AG10803 (cell line): Measurements from ENCODE around the gene C9orf152.

Experiments
- DNase-seq: peaks from one replicate; pipeline ENCODE4 v3.0.0; 2010; ENCODE audit warnings: low read depth
- H3K4me3 ChIP-seq: 2 replicates; pipeline ENCODE4 v1.5.1; 2011; ENCODE audit warnings: mild to moderate bottlenecking, low read length, control low read depth
- CTCF ChIP-seq: conservative IDR thresholded peaks from 2 replicates; pipeline ENCODE4 v1.5.1; 2011; ENCODE audit warnings: mild to moderate bottlenecking, low read length, control low read depth, inconsistent platforms

The C9orf152 gene

GRCh38 chr9:110188991-110189390 is 19.0 kb downstream of the C9orf152 start:
- no peak for TF ChIP-seq CTCF
- H3K4me3 ChIP-seq = no peak overlapping the region
- peak; percentile 60 for DNase-seq

DNA sequence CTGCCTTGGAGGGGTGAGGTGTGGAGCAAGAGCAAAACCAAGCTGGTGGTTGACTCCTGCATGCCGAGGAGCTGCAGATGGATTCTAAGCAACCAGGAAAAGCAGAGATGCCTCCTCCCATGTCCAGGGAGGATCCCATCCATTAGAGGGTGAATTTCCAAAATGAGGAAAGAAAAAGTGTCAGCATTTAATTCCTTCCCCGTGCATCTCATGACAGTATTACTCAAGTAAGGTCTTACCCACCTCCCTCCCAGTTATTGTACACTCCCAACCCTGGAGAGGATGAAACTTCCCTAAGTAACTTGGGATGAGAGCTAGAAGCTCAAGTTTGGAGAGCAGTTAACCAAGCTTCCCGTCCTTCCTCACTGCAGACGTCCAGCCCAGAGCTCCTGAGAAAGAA is 19.9 kb downstream of the C9orf152 start:
- DNase-seq = no peak
- no peak for TF ChIP-seq CTCF
- H3K4me3 ChIP-seq = no peak overlapping the region

DNA sequence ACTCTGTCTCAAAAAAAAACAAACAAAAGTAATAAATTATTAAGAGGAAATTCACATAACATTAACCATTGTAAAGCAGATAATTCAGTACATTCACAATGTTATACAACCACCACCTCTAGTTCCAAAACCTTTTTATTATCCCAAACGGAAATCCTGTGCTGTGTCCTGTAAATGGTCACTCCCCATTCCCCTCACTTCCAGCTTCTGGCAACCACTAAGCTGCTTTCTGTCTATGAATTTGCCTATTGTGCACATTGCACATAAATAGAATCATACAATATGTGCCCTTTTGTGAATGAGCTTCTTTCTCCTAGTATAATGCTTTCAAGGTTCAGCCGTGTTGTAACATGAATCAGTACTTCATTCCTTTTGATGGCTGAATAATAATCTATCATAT is 20.8 kb downstream of the C9orf152 start:
- no peak for TF ChIP-seq CTCF
- no peak overlapping the region for H3K4me3 ChIP-seq
- DNase-seq = no peak

GRCh38 chr9:110186254-110186653 is 21.7 kb downstream of the C9orf152 start:
- TF ChIP-seq CTCF = no peak
- DNase-seq = no peak
- no peak overlapping the region for H3K4me3 ChIP-seq

DNA sequence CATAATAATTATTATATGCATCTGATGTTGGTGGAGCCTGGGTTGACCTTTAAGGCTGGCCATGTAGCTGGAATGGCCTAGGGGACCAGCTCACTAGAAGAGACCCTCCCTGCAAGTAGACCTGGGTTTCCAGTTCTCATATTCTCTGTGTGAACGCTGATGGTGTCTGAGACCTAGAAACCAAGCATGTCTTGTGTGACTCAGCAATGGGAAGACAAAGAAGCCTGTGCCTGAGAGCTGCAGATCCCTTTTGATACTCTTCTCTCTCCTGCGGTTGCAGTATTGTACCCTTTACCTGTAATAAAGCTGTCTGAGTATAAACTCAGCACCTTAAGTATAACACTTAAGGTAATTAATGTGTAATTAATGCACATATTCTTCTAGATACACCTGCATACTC is 22.2 kb downstream of the C9orf152 start:
- H3K4me3 ChIP-seq = no peak overlapping the region
- no peak for TF ChIP-seq CTCF

DNA sequence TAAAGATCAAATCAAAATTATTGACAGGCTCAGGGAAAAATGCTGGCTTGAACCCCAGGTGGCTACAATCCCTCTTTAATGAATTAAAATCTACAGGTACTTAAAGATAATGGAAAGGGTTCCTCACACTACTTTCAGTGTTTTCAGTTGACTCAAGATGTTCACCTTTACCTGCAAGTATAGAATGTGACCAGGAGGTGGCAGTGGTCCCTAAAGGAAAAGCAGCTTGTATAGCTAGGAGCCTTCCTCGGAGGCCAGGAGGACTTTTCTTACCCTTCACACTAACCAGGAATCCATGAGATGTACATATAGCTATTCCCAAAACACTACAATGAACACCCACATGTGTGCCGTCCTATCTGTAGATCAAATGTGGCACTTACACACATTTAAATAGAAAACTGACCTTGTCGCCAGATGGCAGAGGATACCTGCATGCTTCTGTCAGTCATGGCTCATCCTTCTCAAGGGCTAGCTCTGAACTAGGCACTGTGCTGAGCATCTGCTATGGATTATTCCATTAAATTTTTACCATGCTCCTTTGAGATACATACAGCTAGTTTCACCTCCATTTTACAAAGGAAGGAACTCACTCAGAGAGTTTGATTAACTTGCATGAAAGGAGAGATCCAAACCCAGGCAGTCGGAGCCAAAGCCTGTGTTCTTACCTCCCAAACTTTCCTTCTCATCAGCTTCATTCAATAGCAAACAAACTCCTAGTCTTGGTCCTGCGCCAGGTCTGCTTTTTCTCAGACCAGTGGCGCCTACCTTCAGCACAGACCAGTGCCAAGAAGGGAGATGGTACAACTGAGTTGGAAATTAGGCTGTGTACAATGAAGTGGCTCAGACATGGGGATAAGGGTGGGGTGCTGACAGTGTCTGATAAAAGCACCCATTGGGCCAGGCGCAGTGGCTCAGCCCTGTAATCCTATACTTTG is 24.5 kb downstream of the C9orf152 start:
- peak; percentile 82 for TF ChIP-seq CTCF
- DNase-seq = peak; percentile 73
- no peak overlapping the region for H3K4me3 ChIP-seq

More for the DNA sequence above, 22.2 kb downstream of the C9orf152 start:
- no peak for DNase-seq
